GM12875 (cell line): ENCODE measurements around the gene CFAP46.

Source experiments
- H3K4me3 ChIP-seq: one replicate; pipeline ENCODE4 v1.5.1; 2011; ENCODE audit warnings: low read depth, low read length, control low read depth
- TF ChIP-seq, protein P1 (sequence below): IDR thresholded peaks from 2 replicates; pipeline ENCODE4 v1.5.1; 2011; ENCODE audit warnings: low read depth, mild to moderate bottlenecking, control low read depth, inconsistent platforms, low read length, moderate library complexity, borderline replicate concordance; ENCODE audit not compliant: insufficient read depth

Gene CFAP46

DNA sequence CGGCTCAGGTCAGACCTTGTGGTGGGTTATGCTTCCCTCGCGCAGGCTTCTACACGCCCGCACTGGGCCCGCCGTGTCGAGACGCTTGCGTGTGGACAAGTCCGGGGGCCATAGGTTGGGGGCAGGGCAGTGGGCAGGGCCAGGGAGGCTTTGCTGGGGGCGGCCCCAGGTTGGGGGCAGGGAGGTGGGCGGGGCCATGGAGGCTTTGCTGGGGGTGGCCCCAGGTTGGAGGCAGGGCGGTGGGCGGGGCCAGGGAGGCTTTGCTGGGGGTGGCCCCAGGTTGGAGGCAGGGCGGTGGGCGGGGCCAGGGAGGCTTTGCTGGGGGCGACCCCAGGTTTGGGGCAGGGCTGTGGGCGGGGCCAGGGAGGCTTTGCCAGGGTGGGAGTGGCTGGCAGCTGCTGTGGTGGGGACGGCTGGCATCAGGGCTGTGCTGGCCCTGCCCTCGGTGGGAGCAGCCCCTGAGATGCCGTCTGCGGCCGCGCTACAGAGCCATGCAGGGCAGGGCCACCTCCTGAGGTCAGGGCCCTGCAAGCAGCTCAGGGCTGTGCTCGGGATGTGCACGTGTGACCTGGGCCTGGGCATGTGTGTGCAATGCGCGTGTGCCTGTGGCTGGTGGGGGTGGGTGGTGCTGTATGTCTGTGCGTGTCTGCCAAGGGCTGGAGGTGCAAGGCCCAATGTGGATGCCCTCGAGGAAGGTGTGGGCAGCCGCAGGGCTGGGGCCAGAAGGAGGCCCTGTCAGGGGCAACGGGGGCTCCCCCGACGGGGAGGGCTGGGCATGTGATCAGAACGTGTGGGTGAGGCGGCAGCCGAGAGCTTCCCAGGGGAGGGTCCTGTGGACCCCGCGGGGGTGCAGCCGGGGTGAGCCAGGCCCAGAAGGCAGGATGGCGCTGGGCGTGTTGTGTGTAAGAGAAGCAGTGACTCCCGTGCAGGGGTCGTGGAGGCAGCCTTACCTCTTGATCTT, 84.0 kb downstream of the CFAP46 start:
- H3K4me3 ChIP-seq: no peak overlapping the region
- TF ChIP-seq, protein P1, sequence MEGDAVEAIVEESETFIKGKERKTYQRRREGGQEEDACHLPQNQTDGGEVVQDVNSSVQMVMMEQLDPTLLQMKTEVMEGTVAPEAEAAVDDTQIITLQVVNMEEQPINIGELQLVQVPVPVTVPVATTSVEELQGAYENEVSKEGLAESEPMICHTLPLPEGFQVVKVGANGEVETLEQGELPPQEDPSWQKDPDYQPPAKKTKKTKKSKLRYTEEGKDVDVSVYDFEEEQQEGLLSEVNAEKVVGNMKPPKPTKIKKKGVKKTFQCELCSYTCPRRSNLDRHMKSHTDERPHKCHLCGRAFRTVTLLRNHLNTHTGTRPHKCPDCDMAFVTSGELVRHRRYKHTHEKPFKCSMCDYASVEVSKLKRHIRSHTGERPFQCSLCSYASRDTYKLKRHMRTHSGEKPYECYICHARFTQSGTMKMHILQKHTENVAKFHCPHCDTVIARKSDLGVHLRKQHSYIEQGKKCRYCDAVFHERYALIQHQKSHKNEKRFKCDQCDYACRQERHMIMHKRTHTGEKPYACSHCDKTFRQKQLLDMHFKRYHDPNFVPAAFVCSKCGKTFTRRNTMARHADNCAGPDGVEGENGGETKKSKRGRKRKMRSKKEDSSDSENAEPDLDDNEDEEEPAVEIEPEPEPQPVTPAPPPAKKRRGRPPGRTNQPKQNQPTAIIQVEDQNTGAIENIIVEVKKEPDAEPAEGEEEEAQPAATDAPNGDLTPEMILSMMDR: no peak

DNA sequence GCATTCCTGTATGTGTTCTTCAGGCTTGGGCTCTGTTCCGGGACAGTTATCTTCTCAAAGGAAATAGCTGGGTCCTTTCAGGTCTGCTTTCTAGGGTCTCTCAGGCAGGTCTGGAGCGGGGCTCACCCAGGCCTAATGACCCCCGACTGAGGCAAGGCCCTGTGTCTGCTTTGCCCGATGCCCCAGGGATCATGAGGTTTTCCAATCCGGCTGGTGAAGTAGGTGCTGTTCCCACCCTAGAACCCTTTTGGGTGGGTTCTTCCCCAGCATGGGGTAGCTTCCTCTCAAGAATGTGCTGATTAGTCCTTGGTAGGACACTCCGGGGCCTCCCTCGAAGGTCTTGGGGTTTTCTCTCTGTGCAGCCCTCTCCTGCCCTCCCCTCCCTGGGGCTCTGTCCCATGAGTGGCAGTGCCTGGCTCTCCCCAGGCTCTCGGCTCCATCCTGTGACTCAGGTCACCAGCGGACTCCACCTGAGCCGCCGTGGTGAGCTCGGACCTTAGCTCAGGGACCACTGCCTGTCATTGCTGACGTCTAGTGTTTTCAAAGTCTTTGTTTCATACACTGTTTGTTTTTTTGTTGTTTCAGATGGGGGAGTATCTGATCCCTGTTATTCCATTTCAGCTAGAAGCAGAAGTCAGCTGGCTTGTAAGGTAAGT, 85.4 kb downstream of the CFAP46 start:
- TF ChIP-seq, protein P1: no peak
- H3K4me3 ChIP-seq: no peak overlapping the region

DNA sequence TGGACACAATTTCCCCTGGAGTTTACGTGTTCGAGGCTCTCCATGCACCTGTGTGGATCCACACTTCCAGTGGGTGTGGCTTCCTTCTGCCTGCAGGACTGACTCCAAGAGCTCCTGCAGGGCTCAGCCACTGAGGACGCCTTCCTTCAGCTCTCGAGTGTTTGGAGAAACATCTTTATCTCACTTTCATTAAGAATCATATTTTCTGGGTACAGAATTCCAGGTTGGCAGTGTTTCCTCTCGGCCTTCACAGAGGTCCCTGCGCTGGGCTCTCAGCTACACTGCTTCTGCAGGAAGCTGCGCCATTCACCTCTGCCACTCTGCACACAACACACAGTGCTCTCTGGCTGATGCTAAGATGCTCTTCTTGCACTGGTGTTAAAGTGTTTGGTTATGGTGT, 86.5 kb downstream of the CFAP46 start:
- no peak overlapping the region for H3K4me3 ChIP-seq
- TF ChIP-seq, protein P1: no peak

DNA sequence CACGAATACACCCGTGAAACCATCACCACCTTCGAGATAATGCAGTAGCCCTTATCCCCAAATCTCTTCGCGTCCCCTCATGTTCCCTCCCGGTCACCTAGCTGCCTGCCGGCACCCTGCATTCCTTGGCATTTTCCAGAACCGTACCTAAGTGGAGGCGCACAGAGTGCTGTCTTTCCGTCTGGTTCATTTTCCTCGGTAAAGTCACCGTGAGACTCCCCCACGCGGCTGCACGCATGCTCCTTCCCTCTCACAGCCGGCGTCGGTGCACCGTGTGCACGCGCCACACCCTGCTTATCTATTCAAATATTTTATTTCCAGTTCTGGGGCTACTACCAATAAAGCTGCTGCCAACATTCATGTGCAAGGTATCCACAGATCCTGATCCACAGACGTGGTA, 90.9 kb downstream of the CFAP46 start:
- TF ChIP-seq, protein P1: no peak
- H3K4me3 ChIP-seq: no peak overlapping the region

DNA sequence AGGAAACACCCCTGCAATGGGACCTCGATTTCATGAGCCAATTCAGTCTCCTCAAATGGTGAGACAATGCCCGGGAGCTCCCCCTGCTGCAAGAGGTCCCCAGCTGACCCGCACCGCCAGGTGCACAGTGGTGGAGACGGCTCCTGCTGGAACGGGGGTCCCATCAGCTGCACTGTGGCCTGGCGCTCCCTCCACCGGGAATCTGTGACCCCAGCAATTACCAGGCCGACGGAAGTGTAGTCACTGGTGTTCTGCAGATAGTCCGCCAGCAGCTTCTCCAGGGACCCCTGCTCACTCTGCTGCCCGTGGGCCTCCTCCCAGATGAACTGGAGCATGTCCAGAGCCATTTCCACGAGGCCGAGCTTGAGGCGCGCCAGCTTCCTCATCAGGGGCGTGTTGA, 91.5 kb downstream of the CFAP46 start:
- H3K4me3 ChIP-seq: no peak overlapping the region
- TF ChIP-seq, protein P1: no peak

DNA sequence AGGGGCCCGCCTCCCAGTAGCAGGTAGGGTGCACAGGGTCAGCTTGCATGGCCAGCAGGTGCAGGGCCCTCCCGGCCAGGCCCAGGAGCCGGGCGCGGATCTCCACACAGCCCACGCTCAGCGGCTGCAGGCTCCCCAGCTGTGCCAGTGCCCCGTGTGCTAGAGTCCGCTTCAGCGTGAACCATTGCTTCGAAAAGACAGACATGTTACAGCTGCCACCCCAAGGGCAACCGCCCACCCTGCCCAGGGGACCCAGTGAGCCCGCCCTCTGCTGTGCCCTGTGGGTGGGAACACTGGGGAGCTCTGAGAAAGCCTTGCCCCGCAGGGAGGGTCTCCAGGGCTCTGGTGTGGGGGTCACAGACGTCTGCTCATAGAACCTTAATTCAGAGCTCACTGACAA, 92.1 kb downstream of the CFAP46 start:
- TF ChIP-seq, protein P1: no peak
- no peak overlapping the region for H3K4me3 ChIP-seq

DNA sequence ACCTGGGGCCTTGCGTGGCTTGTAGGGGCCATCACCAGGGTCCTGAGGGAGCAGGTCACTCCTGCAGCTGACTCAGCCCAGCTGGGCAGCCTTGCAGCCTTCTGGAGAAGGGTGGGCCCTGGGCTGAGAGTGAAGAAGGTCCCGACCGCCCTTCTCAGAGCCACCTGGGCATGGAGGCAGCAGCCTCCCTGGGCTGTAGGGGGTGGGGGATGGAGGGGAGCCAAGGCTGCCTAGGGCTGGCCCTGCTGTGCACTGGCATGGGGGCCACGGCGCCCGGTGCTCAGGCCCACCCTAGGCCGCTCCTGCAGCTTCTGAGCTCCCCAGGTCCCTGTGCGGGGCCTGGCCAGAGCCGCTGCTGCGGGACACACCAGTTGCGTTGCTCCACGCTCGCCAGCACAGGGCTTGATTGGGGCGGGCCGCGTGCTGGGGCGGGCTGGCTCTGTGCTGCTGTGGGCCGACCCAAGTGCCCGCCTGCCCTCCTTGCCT, 92.8 kb downstream of the CFAP46 start:
- TF ChIP-seq, protein P1: no peak
- H3K4me3 ChIP-seq: no peak overlapping the region
